Panc1 (cell line): ENCODE data around the gene SERPINB7.

Experiments used
- TCF7L2 ChIP-seq: IDR thresholded peaks from 2 replicates; pipeline ENCODE4 v1.6.1; 2011; ENCODE audit warnings: mild to moderate bottlenecking, low read depth, low read length, inconsistent platforms
- TF ChIP-seq, protein P1 (sequence below): fragments of 450-650 bp; IDR thresholded peaks from 2 replicates; pipeline ENCODE4 v1.5.1; 2017; ENCODE audit warnings: mild to moderate bottlenecking
- TF ChIP-seq, protein P2 (sequence below), 2 experiments: IDR thresholded peaks; 2 replicates each; pipeline ENCODE4 v1.6.1; 2011 to 2012; ENCODE audit warnings: low read depth in 2 of 2, control low read depth in 1 of 2, low read length in 1 of 2, mild to moderate bottlenecking in 1 of 2, moderate library complexity in 1 of 2; ENCODE audit not compliant: insufficient read depth in 1 of 2

DNA sequence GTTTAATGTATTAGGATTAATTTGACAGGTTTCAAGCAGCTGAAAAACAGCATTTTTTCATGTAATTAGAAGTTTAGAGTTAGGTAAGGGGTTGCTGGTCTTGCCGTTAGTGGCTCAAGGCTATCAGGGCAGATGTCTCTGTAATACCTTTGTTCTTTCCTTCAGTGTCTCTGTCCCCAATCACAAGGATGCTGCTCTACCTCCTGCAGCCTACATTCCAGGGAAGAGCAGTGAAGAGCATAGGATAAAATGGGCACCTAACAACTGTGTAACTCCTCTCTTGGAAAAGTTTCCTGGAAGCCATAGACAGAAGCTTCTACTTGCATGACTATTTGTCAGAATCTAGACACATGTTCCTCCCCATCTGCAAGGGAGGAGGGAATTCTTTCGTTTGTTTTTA is 9.4 kb upstream of the SERPINB7 start:
- TF ChIP-seq, protein P1, sequence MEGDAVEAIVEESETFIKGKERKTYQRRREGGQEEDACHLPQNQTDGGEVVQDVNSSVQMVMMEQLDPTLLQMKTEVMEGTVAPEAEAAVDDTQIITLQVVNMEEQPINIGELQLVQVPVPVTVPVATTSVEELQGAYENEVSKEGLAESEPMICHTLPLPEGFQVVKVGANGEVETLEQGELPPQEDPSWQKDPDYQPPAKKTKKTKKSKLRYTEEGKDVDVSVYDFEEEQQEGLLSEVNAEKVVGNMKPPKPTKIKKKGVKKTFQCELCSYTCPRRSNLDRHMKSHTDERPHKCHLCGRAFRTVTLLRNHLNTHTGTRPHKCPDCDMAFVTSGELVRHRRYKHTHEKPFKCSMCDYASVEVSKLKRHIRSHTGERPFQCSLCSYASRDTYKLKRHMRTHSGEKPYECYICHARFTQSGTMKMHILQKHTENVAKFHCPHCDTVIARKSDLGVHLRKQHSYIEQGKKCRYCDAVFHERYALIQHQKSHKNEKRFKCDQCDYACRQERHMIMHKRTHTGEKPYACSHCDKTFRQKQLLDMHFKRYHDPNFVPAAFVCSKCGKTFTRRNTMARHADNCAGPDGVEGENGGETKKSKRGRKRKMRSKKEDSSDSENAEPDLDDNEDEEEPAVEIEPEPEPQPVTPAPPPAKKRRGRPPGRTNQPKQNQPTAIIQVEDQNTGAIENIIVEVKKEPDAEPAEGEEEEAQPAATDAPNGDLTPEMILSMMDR: no peak
- TF ChIP-seq, protein P2, sequence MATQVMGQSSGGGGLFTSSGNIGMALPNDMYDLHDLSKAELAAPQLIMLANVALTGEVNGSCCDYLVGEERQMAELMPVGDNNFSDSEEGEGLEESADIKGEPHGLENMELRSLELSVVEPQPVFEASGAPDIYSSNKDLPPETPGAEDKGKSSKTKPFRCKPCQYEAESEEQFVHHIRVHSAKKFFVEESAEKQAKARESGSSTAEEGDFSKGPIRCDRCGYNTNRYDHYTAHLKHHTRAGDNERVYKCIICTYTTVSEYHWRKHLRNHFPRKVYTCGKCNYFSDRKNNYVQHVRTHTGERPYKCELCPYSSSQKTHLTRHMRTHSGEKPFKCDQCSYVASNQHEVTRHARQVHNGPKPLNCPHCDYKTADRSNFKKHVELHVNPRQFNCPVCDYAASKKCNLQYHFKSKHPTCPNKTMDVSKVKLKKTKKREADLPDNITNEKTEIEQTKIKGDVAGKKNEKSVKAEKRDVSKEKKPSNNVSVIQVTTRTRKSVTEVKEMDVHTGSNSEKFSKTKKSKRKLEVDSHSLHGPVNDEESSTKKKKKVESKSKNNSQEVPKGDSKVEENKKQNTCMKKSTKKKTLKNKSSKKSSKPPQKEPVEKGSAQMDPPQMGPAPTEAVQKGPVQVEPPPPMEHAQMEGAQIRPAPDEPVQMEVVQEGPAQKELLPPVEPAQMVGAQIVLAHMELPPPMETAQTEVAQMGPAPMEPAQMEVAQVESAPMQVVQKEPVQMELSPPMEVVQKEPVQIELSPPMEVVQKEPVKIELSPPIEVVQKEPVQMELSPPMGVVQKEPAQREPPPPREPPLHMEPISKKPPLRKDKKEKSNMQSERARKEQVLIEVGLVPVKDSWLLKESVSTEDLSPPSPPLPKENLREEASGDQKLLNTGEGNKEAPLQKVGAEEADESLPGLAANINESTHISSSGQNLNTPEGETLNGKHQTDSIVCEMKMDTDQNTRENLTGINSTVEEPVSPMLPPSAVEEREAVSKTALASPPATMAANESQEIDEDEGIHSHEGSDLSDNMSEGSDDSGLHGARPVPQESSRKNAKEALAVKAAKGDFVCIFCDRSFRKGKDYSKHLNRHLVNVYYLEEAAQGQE (IDR thresholded peaks at IDR 0.05; ENCODE audit: insufficient read depth in 1 of 2, low read depth in 2 of 2, low read length in 1 of 2): no peak
- TF ChIP-seq TCF7L2: no peak
